ENCODE results near the gene IL31RA. TPM values are rescaled to one million over a fixed set of nuclear protein-coding genes. Genes with fewer than 3 reads are reported as not detected.

Gene IL31RA
- total RNA-seq, 1 experiment from 2014 or later, result not detected

DNA sequence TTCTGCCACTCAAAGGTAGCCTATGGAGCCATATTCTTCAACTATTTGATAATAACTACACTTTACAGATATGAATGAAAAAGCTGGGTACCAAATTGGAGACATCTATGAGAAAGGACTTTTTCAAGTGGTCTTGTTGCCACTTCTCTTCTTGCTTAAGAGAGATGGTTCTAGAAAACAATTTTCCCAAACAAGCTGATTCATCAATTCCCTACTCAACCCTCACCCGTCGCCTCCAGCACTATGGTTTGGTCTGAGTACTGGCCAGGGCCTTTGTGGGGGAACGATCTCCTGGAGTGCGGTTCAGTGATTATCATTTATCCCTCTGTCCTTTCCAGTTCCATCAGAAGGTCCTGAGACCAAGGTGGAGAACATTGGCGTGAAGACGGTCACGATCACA, 56.8 kb downstream of the IL31RA start:
- DNase-seq (ENCODE audit: low spot score), result no peak
- POLR2A ChIA-PET, result no interaction called here
- no peak for TF ChIP-seq ATF1 (CRISPR knock-in tag; IDR thresholded peaks at IDR 0.05)
- TF ChIP-seq SMAD3 (CRISPR knock-in tag; IDR thresholded peaks at IDR 0.05; ENCODE audit: borderline replicate concordance), result no peak
- TF ChIP-seq CREM (CRISPR knock-in tag; IDR thresholded peaks at IDR 0.05), result no peak
- no peak for TF ChIP-seq ZNF532 (CRISPR knock-in tag; IDR thresholded peaks at IDR 0.05; ENCODE audit: borderline replicate concordance)
- TF ChIP-seq ETV6 (CRISPR knock-in tag; IDR thresholded peaks at IDR 0.05), result no peak
- TF ChIP-seq PRRX2 (CRISPR knock-in tag; IDR thresholded peaks at IDR 0.05), result no peak
- TF ChIP-seq AFF4 (CRISPR knock-in tag; IDR thresholded peaks at IDR 0.05; ENCODE audit: borderline replicate concordance), result no peak
- TF ChIP-seq, protein P1, sequence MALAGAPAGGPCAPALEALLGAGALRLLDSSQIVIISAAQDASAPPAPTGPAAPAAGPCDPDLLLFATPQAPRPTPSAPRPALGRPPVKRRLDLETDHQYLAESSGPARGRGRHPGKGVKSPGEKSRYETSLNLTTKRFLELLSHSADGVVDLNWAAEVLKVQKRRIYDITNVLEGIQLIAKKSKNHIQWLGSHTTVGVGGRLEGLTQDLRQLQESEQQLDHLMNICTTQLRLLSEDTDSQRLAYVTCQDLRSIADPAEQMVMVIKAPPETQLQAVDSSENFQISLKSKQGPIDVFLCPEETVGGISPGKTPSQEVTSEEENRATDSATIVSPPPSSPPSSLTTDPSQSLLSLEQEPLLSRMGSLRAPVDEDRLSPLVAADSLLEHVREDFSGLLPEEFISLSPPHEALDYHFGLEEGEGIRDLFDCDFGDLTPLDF (CRISPR knock-in tag; IDR thresholded peaks at IDR 0.05), result no peak
- no peak for TF ChIP-seq RELA (CRISPR knock-in tag; IDR thresholded peaks at IDR 0.05; ENCODE audit: borderline replicate concordance)
- no peak for TF ChIP-seq IRF2 (CRISPR knock-in tag; IDR thresholded peaks at IDR 0.05; ENCODE audit: borderline replicate concordance, low read depth)
- no peak for TF ChIP-seq OVOL2 (CRISPR knock-in tag; IDR thresholded peaks at IDR 0.05; ENCODE audit: borderline replicate concordance)
- TF ChIP-seq, protein P2, sequence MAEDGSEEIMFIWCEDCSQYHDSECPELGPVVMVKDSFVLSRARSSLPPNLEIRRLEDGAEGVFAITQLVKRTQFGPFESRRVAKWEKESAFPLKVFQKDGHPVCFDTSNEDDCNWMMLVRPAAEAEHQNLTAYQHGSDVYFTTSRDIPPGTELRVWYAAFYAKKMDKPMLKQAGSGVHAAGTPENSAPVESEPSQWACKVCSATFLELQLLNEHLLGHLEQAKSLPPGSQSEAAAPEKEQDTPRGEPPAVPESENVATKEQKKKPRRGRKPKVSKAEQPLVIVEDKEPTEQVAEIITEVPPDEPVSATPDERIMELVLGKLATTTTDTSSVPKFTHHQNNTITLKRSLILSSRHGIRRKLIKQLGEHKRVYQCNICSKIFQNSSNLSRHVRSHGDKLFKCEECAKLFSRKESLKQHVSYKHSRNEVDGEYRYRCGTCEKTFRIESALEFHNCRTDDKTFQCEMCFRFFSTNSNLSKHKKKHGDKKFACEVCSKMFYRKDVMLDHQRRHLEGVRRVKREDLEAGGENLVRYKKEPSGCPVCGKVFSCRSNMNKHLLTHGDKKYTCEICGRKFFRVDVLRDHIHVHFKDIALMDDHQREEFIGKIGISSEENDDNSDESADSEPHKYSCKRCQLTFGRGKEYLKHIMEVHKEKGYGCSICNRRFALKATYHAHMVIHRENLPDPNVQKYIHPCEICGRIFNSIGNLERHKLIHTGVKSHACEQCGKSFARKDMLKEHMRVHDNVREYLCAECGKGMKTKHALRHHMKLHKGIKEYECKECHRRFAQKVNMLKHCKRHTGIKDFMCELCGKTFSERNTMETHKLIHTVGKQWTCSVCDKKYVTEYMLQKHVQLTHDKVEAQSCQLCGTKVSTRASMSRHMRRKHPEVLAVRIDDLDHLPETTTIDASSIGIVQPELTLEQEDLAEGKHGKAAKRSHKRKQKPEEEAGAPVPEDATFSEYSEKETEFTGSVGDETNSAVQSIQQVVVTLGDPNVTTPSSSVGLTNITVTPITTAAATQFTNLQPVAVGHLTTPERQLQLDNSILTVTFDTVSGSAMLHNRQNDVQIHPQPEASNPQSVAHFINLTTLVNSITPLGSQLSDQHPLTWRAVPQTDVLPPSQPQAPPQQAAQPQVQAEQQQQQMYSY (CRISPR knock-in tag; IDR thresholded peaks at IDR 0.05), result no peak
- no peak for TF ChIP-seq EMX1 (CRISPR knock-in tag; IDR thresholded peaks at IDR 0.05)
- TF ChIP-seq TEAD4 (CRISPR knock-in tag; IDR thresholded peaks at IDR 0.05), result no peak
- no peak for TF ChIP-seq ZNF425 (CRISPR knock-in tag; conservative IDR thresholded peaks at IDR 0.05)
- no peak for ATAC-seq
- no peaks in the 10 kb centered on the region for H3K4me1 Mint-ChIP-seq
- no peak overlapping the region for H3K27ac Mint-ChIP-seq
- no peaks in the 10 kb centered on the region for H3K27me3 Mint-ChIP-seq (ENCODE audit: low read depth)
- CTCF ChIA-PET, result no interaction called here
- H3K36me3 Mint-ChIP-seq, result no peaks in the 10 kb centered on the region
- peaks cover 7% of the 10 kb centered on the region for H3K9me3 Mint-ChIP-seq
- no peak overlapping the region for H3K4me3 Mint-ChIP-seq

Measured in WTC11 (cell line).